Astrocyte of the spinal cord (primary cell): ENCODE measurements around the gene RNF166.

Experiments
- DNase-seq: peaks from one replicate; pipeline ENCODE4 v3.0.0; 2011; ENCODE audit warnings: low read depth, low spot score
- H3K4me3 ChIP-seq: 2 replicates; pipeline ENCODE4 v1.5.1; 2011; ENCODE audit warnings: low read depth, mild to moderate bottlenecking, low read length, moderate library complexity
- CTCF ChIP-seq: IDR thresholded peaks from 2 replicates; pipeline ENCODE4 v1.5.1; 2012; ENCODE audit warnings: low read depth, mild to moderate bottlenecking, low read length, inconsistent platforms
- in situ Hi-C: cut with HindIII; loops from 2 replicates; pipeline ENCODE4 v1.10.0; 2017; ENCODE audit warnings: low sequenced_read_pairs

RNF166 gene

GRCh38 chr16:88723911-88724310 is 17.7 kb upstream of the RNF166 start:
- no peak for DNase-seq
- TF ChIP-seq CTCF = no peak
- H3K4me3 ChIP-seq = no peak overlapping the region
- in situ Hi-C loops = no loop called here

- H3K4me3 ChIP-seq = no peak overlapping the region
- in situ Hi-C loops = no loop called here
These were observed 17.3 kb upstream of the RNF166 start for GRCh38 chr16:88723507-88723887.

GRCh38 chr16:88722784-88723506 is 16.7 kb upstream of the RNF166 start:
- in situ Hi-C loops = no loop called here
- DNase-seq = no peak
- H3K4me3 ChIP-seq = no peak overlapping the region
- TF ChIP-seq CTCF = no peak

More at GRCh38 chr16:88723507-88723887, 17.3 kb upstream of the RNF166 start:
- TF ChIP-seq CTCF = no peak
- DNase-seq = no peak

GRCh38 chr16:88721815-88722755 is 15.9 kb upstream of the RNF166 start:
- no peak for DNase-seq
- H3K4me3 ChIP-seq = no peak overlapping the region
- in situ Hi-C loops = no loop called here
- no peak for TF ChIP-seq CTCF

- H3K4me3 ChIP-seq = no peak overlapping the region
- in situ Hi-C loops = no loop called here
- no peak for TF ChIP-seq CTCF
- DNase-seq = no peak
These were observed 15.0 kb upstream of the RNF166 start for GRCh38 chr16:88721236-88721635.

GRCh38 chr16:88720396-88720970 is 14.3 kb upstream of the RNF166 start:
- in situ Hi-C loops = no loop called here
- no peak for TF ChIP-seq CTCF
- no peak for DNase-seq
- no peak overlapping the region for H3K4me3 ChIP-seq
